GM19328 (cell line): ENCODE data around the gene PHF20.
"Not testable (repeated sequence)": the region's sequence is repeated elsewhere in the genome, so short reads cannot be mapped to it uniquely, and the experiment has no call there.

Experiments
- ATAC-seq: cut with Tn5 transposase; IDR thresholded peaks from one replicate; pipeline ENCODE4 v1.9.1; 2021; ENCODE audit warnings: mild to moderate bottlenecking, moderate library complexity; ENCODE audit not compliant: unreplicated experiment

The PHF20 gene

DNA sequence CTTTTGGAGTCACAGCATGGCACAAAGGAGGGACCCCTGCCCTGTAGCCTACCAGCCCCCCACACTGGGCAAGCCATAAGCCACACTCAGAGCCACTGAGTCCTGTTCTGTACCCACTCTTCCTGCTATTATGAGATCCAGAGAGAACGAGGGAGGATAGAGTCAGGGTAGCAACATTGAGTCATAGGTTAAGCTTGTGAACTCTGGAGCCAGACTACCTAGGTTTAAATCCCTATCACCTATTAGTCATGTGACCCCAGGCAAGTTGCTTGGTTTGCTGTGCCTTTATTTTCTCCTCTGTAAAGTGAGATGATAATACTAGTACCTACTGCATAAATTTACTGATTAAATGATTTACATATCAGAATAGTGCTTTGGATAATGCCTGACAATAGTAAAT is 197.1 kb downstream of the PHF20 start:
- ATAC-seq, result no peak

GRCh38 chr20:35971981-35972380 is 200.2 kb downstream of the PHF20 start:
- no peak for ATAC-seq

DNA sequence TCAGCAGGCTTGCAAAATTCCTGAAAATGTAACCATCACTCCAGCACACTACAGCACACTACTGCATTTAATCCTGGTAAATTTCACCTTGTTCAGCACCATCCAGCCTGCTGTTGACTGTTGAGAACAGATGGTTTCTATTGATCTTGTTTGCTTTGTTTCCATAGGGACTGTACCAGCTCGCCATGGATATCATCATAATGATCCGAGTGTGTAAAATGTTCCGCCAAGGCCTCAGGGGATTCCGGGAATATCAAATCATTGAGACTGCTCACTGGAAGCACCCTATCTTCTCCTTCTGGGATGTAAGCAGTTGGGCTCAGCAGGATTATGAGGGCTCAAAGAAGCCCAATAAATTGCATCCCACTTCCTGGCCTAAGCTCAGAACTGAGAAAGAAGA is 200.6 kb downstream of the PHF20 start:
- ATAC-seq, result no peak

GRCh38 chr20:35974256-35974655 is 202.4 kb downstream of the PHF20 start:
- ATAC-seq, result no peak

DNA sequence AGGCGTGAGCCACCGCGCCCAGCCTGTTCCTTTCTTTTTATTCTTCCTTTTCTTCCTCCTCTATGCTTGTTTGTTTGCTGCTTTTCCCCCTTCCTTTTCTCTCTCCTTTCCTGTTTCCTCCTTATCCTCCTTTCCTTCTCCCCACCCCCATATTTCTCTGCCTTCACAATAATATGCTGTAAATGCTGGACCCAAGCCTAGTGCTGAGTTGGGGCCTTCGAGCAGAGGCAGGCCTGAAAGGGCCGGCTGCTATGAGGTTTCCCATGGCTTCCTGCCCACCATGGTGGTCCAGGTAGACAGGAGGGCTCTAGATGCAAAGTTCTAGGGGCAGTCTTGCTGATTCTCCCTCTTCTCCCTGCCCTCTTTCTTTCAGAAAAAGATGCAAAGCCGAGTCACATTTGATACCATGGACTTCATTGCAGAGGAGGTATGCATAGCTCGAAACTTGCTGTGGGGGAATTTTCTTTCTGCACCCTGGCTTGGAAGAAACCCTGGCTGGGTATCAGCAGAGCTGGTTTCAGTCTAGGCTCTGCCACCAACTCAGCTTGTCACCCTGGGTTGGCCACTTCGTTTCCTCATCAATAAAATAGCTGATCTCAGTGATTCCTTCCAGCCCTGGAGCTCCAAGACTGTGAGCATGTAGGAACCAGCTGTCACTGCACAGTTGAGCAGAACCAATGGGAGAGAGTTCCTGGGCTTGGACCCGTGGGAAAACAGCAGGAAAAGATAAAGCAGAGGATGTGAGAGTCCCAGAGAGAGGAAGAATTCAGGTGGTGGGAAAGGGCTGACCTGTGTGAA is 204.0 kb downstream of the PHF20 start:
- no peak for ATAC-seq

DNA sequence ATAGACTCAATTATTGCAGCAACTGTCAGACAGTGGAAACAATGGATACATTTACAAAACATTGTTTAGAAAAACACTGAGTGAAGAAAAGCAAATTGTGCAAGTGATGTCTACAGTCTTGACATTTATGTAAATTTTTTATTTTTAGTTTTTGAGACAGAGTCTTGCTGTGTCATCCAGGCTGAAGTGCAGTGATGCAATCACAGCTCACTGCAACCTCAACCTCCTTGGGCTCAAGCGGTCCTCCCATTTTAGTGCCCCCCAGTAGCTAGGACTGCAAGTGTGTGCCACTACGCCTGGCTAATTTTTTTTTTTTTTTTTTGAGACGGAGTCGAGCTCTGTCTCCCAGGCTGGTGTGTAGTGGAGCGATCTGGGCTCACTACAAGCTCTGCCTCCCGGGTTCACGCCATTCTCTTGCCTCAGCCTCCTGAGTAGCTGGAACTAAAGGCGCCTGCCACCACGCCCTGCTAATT is 206.3 kb downstream of the PHF20 start:
- no peak for ATAC-seq

DNA sequence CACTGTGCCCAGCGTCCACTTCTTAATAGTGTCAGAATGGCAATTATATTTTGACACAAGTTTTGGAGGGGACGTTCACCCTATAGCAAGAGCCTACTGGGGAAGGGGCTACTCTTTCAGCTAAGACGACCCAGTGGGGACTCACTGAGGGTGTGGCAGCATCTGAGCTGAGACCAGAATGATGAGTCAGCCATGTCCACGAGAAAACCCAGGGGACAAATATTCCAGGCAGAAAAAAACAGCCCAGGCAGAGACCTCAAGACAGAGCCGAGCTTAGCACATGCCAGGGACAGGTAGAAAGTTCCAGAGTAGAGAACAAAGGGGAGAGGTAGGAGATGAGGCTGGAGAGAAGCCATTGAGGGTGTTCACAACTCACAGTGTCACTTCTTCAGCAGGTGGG is 207.7 kb downstream of the PHF20 start:
- no peak for ATAC-seq

DNA sequence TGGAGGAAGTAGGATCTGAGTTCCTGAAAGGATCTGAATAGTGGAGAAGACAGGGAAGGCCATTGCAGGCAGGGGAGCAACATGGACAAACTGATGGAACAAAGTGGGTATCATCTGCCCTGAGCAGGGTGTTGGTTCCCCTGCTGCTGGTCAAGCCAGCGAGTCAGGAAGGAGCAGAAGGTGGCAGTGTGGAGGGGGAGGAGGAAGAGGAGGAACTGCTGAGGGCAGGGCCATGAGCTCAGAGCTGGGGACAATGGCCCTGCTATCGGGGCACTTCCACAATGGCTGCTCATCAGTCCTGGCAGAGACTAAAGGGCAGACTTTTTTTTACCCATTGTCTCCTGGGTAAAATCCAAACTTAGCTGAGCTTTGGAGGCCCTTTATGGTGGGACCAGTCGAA is 210.2 kb downstream of the PHF20 start:
- no peak for ATAC-seq

GRCh38 chr20:35984382-35984781 is 212.6 kb downstream of the PHF20 start:
- ATAC-seq, result no peak

DNA sequence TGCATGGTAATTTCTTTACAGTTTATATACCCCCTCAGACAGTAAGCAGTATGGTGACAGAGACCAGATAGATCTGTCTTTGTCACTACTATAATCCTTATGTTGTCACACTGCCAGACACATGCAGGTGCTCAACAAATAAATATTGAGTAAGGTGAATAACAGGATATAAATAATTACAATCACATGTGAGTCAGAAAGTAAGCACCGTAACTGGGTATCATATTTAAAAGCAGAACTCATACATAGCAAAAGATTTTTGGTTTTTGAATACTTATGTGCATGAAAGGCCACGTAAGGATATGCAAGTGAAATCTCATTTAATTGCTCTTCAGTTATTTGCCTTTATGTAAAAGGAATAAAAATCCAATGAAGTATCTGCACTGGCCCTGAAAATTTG is 214.0 kb downstream of the PHF20 start:
- ATAC-seq, result no peak

- no peak for ATAC-seq
Measured at GRCh38 chr20:35988910-35989463, 217.2 kb downstream of the PHF20 start.

DNA sequence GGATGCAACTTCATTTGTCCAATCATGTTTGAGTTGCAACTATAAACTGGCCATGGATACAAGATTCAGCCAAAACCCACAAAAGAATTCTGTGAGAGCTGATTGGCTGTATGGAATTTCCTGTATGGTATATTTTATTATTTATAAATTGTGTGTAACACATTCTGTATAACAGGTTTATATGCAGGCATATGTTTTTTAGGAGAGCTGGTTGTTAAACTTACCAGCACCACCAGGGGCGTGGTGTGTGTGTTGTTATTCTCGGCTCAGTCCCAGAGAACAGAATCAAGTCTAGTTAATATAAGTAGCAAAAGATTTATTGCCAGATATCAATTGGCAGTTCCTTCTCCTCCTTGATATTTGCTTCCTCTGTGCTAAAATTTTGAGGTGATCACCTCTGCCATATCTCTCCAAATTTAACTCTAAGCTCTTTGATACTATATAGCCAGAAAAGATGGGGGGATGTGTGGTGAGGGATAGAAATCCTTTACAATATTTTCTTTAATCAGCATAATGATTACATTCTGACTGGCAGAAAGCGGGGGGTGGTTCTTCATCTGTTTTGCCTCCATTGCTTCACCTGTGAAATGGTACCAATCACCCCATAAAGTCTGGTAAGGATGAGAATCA is 219.4 kb downstream of the PHF20 start:
- no peak for ATAC-seq

DNA sequence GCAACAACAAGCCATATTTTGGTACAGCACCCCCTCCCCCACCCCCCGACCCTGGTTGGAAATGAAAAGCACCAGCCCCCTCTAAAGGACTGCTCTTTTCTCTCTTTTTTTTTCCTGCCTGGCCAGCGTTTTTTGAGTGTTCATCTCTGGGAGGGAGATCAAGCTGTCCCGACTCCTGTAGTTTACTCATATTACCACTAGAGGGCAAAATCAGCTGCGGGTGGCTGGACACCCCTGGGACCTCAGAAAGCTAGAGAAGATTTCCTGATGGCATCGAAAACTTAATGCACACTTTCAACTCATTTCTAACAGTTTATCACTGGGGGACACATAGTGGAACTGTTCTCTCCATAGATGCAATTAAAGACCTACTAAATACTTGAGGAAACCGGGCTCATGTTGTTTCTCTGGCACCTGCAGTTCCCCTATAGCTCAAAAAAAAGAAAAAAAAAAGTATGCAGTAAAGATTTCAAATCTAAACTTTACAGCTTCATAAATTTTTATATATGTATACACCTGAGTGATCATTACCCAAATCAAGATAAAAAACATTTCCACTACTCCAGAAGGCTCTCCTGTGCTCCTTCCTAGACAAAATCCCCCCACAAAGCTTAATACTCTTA is 221.0 kb downstream of the PHF20 start:
- no peak for ATAC-seq

GRCh38 chr20:35994994-35995453 is 223.2 kb downstream of the PHF20 start:
- no peak for ATAC-seq

GRCh38 chr20:35996492-35996891 is 224.7 kb downstream of the PHF20 start:
- ATAC-seq, result not testable (repeated sequence)
